Measurements from ENCODE around the gene TMEM192. TPM values are rescaled to one million over a fixed set of nuclear protein-coding genes. Genes with fewer than 3 reads are reported as not detected.
A peak's percentile ranks its signal among the peaks of the same experiment; 100 is the strongest.
"Not testable (repeated sequence)": the region's sequence is repeated elsewhere in the genome, so short reads cannot be mapped to it uniquely, and the experiment has no call there.

TMEM192 gene
- total RNA-seq, 1 donor from 2014 or later, result 6.8 TPM

DNA sequence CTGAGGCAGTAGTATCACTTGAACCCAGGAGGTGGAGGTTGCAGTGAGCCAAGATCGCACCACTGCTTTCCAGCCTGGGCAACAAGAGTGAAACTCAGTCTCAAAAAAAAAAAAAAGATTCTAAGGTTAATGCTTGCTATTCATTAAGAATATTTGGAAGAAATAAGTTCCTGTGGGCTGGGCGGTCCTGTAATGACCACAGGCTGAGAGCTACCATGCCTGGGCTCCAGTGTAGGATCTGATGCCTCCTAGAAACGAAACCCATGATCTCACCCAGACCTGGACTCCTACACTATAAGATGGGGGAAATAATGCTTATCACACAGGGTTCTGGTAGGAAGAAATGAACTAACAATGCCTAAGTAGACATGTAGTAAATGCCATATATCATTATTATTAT is 17.8 kb downstream of the TMEM192 start:
- no peak for DNase-seq (ENCODE audit: low read depth in 2 of 2)

DNA sequence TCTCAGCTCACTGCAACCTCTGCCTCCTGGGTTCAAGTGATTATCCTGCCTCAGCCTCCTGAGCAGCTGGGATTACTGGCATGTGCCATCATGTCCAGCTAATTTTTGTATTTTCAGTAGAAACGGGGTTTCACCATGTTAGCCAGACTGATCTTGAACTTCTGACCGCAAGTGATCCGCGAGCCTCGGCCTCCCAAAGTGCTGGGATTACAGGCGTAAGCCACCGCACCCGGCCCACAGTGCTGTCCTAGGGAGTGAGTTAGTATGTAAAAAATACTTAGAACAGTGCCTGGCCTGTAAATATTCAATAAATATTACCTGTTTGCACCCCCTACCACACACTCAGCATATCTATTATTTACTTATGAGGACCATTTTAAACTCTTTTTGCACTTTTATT is 20.5 kb downstream of the TMEM192 start:
- not testable (repeated sequence) for DNase-seq (ENCODE audit: low read depth in 2 of 2)

DNA sequence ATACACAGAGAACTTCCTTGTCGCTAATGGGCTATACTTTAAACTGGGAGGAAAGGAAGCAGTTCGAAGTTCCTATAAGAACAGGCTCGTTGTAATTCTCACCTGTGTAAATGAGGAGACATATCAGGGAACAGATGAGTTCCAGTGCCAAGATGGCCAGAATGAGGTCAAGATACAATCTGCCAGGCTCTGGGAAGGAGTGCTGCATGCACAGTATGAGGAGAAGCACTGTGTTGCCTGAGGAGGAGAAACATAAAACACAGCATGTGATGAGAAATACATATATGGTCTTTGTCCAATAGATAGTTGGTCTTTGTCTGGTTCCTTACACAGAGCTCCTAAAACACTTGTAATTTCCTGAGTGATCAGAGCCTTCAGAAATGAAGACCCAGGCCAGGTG is 24.3 kb downstream of the TMEM192 start:
- no peak for DNase-seq (ENCODE audit: low read depth in 2 of 2)

DNA sequence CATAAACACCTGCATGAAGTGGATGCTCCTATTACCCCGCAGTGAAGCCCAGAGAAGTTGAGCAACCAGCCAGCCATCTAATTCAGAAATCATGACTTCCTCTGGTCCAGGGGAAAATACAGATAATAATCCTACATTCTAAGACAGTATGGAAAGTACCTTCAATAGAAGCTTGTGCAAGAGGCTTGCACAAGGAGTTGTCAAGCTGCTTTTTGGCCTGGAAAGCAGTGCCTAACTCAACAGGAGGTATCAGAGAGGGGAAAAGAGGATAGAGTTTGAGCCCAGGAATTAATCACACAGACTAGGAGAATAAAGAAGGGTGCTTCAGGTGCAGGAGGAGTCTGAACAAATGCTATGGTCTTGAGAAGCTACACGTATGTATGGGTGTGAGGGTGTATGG is 26.7 kb downstream of the TMEM192 start:
- no peak for DNase-seq (ENCODE audit: low read depth in 2 of 2)

DNA sequence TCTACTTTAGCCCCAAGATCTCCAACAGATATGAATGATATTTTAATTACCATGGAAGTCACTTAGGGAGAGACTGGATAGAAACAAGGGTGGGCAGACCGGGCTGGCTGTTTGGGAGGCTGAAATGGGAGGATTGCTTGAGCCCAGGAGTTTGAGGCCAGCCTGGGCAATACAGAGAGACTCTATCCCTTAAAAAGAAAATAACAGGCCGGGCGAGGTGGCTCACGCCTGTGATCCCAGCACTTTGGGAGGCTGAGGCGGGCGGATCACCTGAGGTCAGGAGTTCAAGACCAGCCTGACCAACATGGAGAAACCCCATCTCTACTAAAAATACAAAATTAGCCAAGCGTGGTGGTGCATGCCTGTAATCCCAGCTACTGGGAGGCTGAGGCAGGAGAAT is 27.9 kb downstream of the TMEM192 start:
- DNase-seq (ENCODE audit: low read depth in 2 of 2), result not testable (repeated sequence)

DNA sequence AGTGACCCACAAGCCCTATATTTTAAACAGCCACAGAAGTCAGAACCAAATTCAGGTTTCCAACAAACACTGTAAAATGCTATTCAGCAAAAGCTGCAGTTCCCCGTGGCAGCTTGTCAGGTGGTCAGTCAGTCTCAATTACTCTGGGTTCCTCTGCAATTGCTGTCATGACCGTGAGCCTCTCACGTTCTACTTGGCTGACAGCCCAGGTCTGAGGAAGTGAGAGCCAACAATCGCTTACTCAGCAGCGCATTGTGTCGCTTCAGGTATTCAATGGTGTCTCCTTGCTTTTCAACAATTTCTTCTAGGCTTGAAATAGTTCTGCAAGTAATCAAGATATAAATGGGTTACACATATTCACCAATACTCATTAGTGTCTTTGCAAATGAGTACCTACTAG is 33.2 kb downstream of the TMEM192 start:
- peak; percentile 78 to 85 for DNase-seq (ENCODE audit: low read depth in 2 of 2)

DNA sequence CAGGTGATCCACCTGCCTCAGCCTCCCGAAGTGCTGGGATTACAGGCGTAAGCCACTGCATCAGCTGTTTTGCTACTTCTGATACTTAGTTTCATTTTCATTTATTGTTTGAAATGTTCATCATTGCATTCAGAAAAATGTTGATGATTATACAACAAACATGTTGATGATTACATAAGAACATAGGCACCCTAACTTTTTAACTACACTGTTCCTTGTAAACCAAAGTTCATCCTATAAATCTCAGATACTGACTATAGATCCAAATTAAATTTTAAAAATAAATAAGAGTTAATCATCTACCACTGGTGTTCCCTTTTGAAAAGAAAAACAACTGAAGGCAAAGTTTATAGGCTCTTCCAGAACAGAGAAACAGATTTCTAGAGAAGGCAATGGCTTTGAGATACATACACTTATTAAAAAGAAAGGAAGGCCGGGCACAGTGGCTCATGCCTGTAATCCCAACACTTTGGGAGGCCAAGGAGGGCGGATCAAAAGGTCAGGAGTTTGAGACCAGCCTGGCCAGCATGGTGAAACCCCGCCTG is 35.6 kb downstream of the TMEM192 start:
- no peak for DNase-seq (ENCODE audit: low read depth in 2 of 2)

DNA sequence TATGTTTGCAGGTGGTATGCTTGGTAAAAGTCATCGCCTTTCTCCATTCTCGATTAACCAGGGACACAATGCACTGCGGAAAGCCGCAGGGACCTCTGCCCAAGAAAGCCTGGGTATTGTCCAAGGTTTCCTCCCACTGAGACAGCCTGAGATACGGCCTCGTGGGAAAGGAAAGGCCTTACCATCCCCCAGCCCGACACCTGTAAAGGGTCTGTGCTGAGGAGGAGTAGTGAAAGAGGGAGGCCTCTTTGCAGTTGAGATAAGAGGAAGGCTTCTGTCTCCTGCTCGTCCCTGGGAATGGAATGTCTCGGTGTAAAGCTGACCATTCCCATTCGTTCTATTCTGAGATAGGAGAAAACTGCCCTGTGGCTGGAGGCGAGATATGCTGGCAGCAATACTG is 39.3 kb downstream of the TMEM192 start:
- DNase-seq (ENCODE audit: low read depth in 2 of 2), result not testable (repeated sequence)

DNA sequence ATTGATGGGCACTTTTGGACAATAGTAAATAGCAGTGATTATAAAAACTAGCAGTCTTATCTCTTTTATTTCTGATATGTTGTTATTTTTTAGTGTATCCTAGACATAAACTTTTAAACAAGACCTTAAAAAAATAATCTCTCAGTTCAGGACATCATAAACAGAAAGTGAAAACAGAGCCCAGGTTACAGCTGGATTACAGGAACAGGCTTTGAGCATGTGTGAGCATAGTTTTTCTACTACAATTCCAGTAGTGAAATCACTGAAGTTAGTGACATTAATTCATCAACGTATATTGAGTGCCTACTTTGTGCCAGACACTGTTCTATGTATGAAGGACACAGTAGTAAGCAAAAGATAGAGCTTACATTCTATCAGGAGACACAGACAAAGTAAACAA is 42.1 kb downstream of the TMEM192 start:
- no peak for DNase-seq (ENCODE audit: low read depth in 2 of 2)

DNA sequence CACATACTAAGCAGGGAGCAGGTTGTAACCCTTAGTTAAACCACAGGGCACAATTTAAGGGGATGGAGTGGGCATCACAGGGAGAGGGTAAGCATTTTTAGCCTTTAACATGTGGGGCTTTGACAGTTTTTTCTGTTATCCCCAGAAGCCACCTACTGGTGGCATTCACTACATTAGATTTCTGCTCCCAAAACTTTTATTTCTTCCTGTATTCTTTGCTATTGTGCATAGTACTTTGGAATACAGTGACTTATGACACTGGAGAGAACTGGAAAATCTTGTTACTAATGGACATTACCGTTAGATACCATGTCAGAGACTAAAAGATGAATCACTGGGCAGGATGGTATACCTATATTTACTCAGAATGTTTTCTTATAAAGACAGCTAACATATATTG is 51.7 kb downstream of the TMEM192 start:
- no peak for DNase-seq (ENCODE audit: low read depth in 2 of 2)

DNA sequence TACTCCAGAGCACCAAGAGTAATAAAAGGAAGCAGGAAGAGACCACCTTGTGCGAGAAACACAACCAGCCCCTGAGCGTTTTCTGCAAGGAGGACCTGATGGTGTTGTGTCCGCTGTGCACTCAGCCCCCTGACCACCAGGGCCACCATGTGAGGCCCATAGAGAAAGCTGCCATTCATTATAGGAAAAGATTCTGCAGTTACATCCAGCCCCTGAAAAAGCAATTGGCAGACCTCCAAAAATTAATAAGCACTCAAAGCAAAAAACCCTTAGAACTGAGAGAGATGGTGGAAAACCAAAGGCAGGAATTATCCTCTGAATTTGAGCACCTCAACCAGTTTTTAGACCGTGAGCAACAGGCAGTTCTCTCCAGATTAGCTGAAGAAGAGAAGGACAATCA is 53.3 kb downstream of the TMEM192 start:
- DNase-seq (ENCODE audit: low read depth in 2 of 2), result no peak

DNA sequence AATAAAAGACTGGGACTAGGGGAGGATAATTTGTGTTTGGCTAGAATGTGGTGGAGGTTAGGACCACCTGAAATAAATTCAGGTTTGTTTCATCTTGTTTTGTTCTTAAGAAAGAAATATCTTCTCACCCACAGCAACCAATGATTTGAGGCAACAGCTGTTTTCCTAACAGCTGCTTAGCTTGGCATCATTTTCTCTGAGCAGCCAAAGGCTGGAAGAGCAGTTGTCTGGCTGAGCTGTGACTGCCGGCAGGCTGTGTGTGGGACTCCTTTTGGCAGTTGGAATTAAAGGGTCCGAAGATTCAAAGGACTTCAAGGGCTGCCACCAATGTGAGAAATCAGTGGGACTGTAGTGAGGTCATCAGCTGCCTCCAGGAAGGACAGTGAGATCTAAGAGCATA is 54.0 kb downstream of the TMEM192 start:
- DNase-seq (ENCODE audit: low read depth in 2 of 2), result no peak

DNA sequence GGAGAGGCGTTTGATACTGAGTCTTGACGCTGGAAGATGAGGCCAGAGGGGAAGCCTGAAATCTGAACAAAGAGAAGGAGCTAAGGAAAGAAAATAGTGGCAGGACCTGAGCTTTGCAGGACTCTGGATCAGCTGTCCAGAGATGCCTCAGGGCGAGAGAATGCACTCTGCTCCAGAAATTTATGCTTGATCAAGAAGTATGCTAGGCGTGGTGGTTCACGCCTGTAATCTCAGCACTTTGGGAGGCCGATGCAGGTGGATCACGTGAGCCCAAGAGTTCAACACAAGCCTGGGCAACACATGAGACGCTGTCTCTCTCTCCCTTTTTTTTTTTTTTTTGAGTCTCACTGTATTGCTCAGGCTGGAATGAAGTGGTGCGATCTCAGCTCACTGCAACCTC is 57.1 kb downstream of the TMEM192 start:
- no peak for DNase-seq (ENCODE audit: low read depth in 2 of 2)

DNA sequence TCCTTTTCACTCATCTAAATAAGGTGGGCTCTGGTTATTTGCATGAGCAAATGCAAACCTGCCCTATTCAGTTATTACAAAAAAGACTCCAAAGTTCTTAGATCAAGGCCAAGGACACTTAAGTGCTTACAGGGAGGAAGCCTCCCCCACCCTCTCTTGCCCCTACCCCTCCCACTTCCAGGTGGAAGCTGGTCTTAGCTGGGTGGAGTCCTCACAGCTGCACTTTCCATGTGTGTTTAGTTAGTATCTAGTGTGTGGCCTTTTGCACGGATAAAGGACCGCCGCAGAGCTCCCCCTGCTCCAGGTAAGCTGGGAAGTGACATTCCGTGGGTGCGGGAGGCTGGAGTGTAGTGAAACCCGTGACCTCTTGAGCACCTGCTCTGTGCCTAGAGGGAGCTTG is 59.0 kb downstream of the TMEM192 start, which contains the start of gene TRIM75:
Gene TRIM75 (plus strand): TSS at position 222 of the 400 bp plus-strand sequence. CDS start 5,282 bp downstream, outside the sequence.
- DNase-seq (ENCODE audit: low read depth in 2 of 2), result no peak

DNA sequence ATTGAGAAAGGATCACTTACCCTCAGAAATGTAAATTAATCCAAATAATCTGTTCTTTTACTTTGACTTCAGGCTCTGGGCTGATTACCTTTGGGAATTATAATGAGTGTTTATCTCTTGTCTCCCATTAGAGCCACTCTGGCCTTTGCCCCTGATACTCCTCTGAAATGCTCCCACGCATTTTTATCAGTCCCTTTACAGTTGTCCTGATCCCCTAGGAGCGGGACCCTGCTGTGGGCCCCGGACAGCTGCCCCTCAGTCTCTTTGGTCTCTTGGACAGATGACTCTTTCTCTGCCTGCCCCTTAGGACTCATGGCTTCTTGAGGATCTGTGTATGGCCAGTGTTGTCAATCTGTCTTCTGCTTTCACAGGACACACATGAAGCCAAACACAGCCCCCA is 60.0 kb downstream of the TMEM192 start:
- no peak for DNase-seq (ENCODE audit: low read depth in 2 of 2)

DNA sequence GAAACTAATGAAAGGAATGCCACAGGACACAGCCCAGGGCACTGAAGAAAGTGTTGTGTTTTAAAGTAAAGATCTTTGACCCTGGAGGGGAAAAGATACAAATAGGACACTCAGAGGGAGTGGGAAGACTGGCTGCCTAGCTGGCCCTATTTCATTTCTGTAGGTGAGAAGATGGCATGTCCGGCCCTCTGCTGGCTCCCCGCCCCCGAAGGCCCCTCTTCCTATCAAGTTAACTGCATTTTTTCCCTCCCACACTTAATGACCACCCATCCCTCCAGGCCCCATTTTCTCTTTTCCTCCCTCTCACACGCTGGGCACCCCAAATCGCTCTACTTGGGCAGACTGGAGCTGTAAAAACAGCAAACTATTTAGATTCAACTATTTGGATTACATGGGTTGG is 64.5 kb downstream of the TMEM192 start:
- DNase-seq (ENCODE audit: low read depth in 2 of 2), result no peak

DNA sequence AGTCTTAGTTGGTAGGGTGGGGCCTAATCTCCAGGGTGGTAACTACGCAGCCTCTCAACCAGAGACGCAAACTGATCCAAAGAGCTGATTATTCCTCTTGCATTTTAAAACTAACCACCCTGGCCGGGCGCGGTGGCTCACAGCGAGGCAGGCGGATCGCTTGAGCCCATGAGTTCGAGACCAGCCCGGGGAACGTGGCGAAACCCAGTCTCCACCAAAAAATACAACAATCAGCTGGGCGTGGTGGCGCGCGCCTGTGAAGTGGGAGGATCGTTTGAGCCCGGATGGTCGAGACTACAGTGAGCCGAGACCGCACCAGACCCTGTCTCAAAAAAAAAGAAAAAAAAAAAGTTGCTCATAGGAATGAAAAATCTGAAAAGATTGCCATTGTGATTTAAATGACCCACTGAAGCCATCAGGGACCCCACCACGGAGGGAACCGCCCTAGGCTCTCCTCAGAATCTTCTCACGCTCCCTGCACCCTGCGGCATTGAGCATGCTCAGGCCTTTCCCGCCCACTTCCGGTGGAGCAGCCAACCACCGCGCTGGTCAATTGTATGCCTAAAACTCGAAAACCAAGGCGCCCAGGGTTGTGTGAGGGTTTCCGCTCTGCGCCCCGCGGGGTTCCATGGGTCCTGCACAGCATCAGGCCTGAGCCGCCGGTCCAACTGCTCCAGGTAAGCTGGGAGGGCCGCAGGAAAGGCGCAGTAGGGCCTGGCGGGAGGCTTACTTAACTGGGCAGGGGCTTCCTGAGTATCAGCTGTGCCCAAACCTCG is 81.0 kb downstream of the TMEM192 start, which contains the start of gene TRIM60:
Gene TRIM60 (plus strand): TSS at position 564 of the 776 bp plus-strand sequence. CDS start 8,074 bp downstream, outside the sequence.
- DNase-seq (ENCODE audit: low read depth in 2 of 2), result no peak

DNA sequence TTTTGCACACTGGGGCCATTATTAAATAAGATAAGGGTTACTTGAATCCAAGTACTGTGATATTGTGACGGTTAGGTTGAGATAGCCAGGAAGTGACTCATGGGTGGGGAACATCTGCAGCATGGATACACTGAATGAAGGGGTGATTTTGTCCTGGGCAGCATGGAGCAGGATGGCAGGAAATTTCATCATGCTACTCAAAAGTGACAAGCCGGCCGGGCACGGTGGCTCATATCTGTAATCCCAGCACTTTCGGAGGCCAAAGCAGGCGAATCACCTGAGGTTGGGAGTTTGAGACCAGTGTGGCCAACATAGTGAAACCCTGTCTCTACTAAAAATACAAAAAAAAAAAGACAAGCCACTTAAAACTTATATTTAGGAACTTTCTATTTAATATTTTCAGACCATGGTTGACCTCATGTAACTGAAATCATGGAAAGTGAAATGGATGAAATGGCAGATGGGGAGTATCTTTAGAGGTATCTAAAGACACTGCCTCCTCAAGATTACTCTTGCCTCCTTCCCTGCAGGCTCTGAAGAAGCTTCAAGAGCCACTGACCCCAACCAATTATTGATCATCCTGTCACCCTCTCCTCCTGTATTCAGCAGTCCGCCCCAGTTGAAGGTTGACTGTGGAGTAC is 84.8 kb downstream of the TMEM192 start:
- no peak for DNase-seq (ENCODE audit: low read depth in 2 of 2)

DNA sequence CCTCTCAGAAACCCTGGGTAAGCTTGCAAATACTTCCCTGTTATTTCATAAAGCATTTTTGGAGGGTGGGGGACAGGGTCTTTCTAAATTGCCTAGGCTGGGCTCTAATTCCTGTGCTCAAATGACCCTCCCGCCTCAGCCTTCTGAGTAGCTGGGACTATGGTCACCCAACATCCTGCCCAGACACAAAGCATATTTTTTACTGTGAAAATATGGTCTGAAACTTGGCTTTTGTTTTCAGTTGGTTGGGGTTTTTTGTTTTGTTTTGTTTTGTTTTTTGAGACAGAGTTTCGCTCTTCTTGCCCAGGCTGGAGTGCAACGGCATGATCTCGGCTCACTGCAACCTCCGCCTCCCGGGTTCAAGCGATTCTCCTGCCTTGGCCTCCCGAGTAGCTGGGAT is 86.9 kb downstream of the TMEM192 start:
- not testable (repeated sequence) for DNase-seq (ENCODE audit: low read depth in 2 of 2)

All from dermis microvascular lymphatic vessel endothelial cell (primary cell).